NCI-H2081 treated with DMSO at 0.1 percent for 48 hours (cell line): ENCODE results near the gene SLC16A4.
"Not testable (repeated sequence)": the region's sequence is repeated elsewhere in the genome, so short reads cannot be mapped to it uniquely, and the experiment has no call there.

ENCODE experiments used
- DNase-seq: peaks from one replicate; lab custom pipeline; 2025; lab: John Stamatoyannopoulos, UW

Gene SLC16A4

DNA sequence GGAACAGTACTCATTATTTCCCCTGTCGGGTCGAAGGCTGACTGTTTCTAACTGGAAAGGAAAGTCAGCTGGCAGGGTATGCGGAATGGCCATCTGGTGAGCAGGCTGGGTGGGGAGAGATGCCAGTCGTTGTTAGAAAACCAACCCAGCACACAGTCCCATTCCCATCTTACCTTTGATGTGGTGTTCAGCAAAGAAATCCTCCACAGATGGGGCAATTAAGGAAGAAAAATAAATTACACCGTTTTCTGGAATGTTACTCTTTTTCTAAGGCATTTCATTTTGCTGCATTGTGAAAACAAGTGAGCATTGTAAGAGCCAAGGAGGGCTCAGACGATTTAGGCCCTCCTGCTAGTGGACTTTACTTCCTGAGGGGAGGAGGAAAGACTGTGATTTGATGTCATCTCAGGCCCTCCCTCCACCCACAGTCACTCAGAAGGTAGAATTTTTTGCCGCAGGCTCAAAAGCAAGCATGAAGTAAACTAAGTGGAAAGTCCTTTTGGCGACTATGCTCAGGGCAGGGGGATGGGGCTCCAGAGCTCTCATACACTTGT is at the start of gene SLC16A4:
TSS of gene SLC16A4 (minus strand) at position 335 of the 554 bp plus-strand sequence. CDS start 1,703 bp downstream, outside the sequence.
- no peak for DNase-seq

DNA sequence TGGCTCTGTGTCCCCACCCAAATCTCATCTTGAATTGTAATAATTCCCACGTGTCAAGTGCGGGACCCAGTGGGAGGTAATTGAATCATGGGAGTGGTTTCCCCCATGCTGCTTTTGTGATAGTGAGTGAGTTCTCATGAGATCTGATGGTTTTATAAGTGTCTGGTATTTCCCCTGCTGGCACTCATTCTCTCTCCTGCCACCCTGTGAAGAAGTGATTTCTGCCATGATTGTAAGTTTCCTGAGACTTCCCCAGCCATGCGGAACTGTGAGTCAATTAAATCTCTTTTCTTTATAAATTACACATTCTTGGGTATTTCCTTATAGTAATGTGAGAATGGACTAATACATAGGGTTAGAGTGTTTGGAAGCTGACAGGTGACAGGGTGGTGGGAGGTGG is 49.0 kb upstream of the SLC16A4 start:
- DNase-seq, result not testable (repeated sequence)

DNA sequence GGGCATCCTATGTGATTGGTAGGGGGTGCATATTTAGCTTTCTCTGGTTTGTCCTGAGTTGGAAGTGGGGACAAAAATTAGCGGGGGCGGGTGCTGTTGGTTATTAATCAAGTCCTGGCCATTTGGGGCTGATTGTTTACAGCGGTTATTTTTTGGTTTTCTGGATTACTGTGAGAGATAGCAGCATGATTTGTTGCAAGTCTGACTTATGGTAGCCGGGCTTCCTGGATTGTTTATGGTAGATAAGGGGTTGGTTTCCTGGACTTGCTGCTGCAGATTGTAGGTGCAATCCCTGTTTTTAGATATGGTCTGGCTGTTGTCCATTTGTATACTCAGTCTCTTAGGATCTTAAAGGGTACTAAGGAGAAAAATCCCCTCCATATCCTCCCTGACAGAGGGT is 48.1 kb upstream of the SLC16A4 start:
- DNase-seq, result no peak

DNA sequence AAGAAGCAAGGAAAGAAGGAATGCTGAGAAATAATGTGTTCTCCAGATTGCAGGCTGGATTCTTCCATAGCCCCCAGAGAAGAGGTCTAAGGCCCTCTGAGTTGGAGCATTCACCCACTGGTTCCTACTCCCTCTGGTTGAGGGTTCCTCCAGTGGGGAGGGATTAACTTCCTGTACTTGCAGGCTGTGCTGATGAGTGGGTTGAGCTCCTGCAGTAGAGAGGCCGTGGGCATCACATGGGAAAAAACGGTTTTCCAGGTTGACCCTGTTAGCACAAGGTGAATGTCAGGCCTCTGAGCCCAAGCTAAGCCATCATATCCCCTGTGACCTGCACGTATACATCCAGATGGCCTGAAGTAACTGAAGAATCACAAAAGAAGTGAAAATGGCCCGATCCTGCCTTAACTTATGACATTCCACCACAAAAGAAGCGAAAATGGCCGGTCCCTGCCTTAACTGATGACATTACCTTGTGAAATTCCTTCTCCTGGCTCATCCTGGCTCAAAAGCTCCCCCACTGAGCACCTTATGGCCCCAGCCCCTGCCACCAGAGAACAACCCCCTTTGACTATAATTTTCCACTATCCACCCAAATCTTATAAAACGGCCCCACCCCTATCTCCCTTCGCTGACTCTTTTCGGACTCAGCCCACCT is 46.9 kb upstream of the SLC16A4 start:
- not testable (repeated sequence) for DNase-seq

- DNase-seq, result no peak
Measured at GRCh38 chr1:110436635-110437034, 45.8 kb upstream of the SLC16A4 start.

GRCh38 chr1:110434946-110435345 is 44.1 kb upstream of the SLC16A4 start:
- DNase-seq, result no peak

GRCh38 chr1:110433803-110434202 is 43.0 kb upstream of the SLC16A4 start:
- DNase-seq, result no peak

GRCh38 chr1:110433213-110433612 is 42.4 kb upstream of the SLC16A4 start:
- DNase-seq, result no peak

GRCh38 chr1:110430901-110431300 is 40.1 kb upstream of the SLC16A4 start:
- no peak for DNase-seq

DNA sequence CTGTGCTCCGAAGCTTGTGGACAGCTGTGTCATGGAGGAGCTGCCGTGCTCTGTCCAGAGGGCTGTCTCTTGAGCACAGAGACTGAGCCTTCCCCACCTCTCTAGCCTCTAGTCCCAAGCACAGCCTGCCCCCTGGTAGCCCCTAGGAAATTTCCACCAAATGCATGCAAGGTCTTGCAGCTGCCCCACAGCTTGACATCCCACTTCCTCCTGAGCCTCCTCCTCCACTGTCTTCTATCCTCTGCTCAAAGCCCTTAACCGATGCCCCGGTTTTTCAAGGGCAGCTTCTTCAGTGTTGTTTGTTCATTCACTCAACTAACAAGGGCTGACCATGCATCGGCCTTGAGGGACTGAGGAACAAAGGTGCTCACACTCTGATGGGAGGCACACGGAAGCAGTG is 39.5 kb upstream of the SLC16A4 start:
- DNase-seq, result no peak

GRCh38 chr1:110428946-110429345 is 38.1 kb upstream of the SLC16A4 start:
- no peak for DNase-seq

GRCh38 chr1:110426854-110427253 is 36.0 kb upstream of the SLC16A4 start:
- no peak for DNase-seq

- DNase-seq, result no peak
Measured at GRCh38 chr1:110425612-110426152, 34.9 kb upstream of the SLC16A4 start.

GRCh38 chr1:110424699-110425611 is 34.1 kb upstream of the SLC16A4 start:
- no peak for DNase-seq

- DNase-seq, result no peak
Measured at GRCh38 chr1:110420874-110421793, 30.3 kb upstream of the SLC16A4 start.

DNA sequence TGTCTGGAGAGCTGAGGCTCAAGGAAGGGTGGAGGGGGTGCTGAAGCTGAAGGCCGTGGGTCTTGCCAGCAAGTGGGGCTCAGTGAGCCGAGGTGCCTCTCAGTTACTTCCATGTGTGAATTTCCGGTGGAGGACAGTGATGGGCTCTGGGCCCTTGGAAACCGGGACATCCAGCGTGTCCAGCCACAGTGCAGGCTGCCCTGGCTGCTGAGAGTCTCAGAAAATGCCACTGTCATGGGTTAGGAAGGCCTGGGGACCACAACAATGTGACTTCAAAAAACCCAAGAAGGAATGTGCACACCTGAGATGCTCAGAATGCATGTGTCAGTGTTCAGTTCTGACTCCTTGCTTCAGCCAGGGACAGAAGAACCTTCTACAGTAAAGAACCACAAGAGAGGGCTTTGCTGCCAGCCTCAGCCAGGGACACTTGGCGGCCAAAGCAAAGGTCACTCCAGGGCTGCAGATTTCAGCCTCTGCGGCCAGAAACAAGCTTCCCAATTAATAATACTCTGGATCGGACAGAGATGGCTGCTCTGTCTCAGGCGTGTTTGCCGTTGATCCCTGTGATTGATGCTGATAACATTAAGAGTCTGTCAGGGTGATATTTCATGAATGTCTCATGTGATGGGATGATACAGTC is 29.3 kb upstream of the SLC16A4 start:
- no peak for DNase-seq

DNA sequence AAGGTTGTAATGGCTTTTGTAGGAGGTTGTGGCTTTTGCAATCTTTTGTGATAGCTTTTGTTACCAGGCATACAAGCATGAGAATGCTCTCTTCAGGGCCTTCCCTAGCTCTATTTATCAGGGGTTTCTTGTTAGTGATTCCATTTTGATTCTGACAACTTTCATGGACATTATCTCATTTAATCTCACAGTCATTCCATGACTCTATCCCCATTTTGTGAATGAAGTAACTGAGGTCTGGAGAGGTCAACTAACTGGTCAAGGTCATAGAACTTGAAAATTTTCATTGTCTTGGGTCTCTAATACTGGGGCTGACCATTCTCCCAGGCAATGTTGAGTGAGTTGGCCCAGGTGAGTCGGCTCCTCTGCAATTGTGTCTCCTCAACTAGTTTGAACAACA is 27.9 kb upstream of the SLC16A4 start:
- DNase-seq, result no peak

- not testable (repeated sequence) for DNase-seq
Measured at GRCh38 chr1:110413045-110413444, 22.2 kb upstream of the SLC16A4 start.

DNA sequence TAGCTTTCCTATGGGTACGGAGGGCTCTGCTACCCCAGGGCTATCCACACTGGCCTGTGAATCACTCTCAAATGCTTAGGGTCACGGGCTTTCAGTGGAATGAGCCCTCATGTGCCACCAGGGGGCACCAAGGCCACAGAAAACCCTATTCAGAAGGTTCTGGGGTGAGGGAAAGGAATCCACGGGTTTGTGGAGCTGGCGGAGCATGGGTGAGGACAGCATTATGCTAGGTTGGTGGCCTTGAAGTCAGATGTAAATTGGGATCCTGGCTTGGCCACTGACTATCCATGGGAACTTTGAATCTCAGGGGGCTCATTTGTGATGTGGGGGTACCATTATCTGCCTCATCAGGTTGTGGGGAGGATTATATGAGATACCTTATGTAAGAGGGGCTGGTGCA is 21.8 kb upstream of the SLC16A4 start:
- no peak for DNase-seq

DNA sequence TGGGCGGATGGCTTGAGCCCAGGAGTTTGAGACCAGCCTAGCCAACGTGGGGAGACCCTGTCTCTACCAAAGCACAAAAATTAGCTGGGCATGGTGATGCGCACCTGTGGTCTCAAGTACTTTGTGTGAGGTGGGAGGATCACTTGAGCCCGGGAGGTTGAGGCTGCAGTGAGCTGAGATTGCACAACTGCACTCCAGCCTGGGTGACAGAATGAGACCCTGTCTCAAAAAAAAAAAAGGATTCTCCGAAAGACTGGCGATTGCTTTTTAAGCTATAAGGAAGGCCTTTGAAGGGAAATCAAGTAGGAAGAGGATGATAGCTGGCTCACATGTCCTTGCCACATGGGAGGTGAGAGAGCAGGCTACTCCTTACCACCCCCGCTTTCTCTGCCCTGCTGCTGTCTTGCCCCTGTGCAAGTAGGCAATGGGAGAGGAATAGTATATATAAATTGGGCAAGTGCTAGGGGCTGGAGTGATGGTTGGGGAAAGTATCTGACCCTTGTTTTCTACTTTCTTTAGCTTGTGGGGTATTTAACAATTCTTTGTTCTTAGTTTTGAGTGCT is 20.4 kb upstream of the SLC16A4 start:
- no peak for DNase-seq

GRCh38 chr1:110409316-110409715 is 18.5 kb upstream of the SLC16A4 start:
- DNase-seq, result no peak
